ENCODE measurements around the gene DCPS. TPM values are rescaled to one million over a fixed set of nuclear protein-coding genes. Genes with fewer than 3 reads are reported as not detected.

The DCPS gene
- total RNA-seq, 1 donor from 2014 or later = 11.2 TPM

DNA sequence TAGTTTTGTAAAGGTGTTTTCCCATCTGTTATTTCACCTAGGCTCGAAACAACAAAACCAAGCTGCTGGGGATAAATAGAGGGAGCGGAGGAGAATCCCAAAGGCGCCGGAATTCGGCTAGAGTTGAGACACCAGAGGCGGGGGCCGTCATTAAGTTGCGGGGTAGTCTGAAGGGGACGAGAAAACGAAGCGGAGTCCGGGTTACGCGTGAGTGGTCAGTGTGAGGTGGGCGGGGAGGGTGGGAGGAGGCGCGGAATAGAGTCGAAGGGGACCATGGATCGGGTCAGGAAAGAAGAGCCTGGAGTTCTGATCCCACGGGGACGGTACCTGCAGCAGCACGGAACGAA, 35.5 kb upstream of the DCPS start:
- H3K27me3 Mint-ChIP-seq (ENCODE audit: unreplicated experiment) = no peaks in the 10 kb centered on the region

DNA sequence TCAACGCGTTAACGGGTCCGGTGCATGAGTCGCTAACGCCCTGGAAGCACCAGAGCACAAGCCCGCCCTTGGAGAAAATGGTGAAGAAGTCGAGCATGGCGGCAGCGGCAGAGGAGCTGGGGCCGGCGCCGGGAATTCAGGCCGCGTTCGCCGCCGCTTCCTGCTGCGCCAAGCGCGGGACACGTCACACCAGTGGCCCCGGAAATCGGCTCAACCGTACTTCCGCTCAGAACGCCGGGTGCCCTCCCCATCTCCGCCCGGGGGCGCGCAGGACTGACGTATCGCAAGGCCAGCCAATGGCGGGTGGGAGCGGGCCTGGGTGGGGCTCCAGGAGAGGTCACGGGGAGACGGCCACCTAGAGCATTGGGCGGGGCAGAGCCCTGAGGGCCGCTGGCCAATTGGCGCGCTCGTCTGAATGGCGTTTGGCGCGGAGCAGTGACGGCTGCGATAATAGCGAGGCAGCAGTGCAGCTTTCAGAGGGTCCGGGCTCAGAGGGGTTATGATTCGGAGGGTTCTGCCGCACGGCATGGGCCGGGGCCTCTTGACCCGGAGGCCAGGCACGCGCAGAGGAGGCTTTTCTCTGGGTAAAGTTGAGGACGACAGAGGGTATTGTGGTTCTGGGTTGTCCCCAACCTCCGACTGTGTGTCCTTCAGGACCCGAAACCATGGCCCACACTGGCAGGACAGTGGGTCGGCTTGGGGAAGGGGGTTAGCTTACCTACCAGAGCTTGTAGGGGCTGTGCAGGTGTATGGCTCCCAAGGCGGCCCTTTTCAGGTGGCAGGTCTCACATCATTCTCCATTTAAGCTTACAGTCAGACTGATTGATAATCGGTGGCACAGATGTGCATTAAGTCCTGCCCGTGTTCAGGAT, 34.9 kb upstream of the DCPS start, which contains the start of the genes FOXRED1 and SRPRA:
FOXRED1 (plus strand) TSS at position 447 of the 872 bp plus-strand sequence; CDS start at position 500, 53 bp downstream.
SRPRA (minus strand) TSS at position 188 of the 872 bp plus-strand sequence; CDS start at position 97, 91 bp downstream.
- peak; percentile 100 for DNase-seq (ENCODE audit: extremely low spot score, unreplicated experiment)
- Mint-ChIP-seq H3K27me3 (ENCODE audit: unreplicated experiment) (no peaks in the 10 kb centered on the region), H3K27ac (ENCODE audit: unreplicated experiment) (peak within 1 kb of the TSS; percentile 97), H3K4me3 (ENCODE audit: unreplicated experiment) (peak within 1 kb of the TSS; percentile 96), H3K4me1 (ENCODE audit: unreplicated experiment) (peaks cover 22% of the 10 kb centered on the region), H3K9me3 (ENCODE audit: unreplicated experiment) (no peaks in the 10 kb centered on the region), H3K36me3 (ENCODE audit: unreplicated experiment) (peaks cover 30% of the 10 kb centered on the region)
- TF ChIP-seq, protein P1, sequence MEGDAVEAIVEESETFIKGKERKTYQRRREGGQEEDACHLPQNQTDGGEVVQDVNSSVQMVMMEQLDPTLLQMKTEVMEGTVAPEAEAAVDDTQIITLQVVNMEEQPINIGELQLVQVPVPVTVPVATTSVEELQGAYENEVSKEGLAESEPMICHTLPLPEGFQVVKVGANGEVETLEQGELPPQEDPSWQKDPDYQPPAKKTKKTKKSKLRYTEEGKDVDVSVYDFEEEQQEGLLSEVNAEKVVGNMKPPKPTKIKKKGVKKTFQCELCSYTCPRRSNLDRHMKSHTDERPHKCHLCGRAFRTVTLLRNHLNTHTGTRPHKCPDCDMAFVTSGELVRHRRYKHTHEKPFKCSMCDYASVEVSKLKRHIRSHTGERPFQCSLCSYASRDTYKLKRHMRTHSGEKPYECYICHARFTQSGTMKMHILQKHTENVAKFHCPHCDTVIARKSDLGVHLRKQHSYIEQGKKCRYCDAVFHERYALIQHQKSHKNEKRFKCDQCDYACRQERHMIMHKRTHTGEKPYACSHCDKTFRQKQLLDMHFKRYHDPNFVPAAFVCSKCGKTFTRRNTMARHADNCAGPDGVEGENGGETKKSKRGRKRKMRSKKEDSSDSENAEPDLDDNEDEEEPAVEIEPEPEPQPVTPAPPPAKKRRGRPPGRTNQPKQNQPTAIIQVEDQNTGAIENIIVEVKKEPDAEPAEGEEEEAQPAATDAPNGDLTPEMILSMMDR (IDR thresholded peaks at IDR 0.05) = no peak

More for the DNA sequence above, 35.5 kb upstream of the DCPS start:
- H3K9me3 Mint-ChIP-seq (ENCODE audit: unreplicated experiment) = no peaks in the 10 kb centered on the region
- H3K4me1 Mint-ChIP-seq (ENCODE audit: unreplicated experiment) = peaks cover 22% of the 10 kb centered on the region
- DNase-seq (ENCODE audit: extremely low spot score, unreplicated experiment) = no peak
- H3K4me3 Mint-ChIP-seq (ENCODE audit: unreplicated experiment) = peak overlapping the region; percentile 96
- peak overlapping the region; percentile 97 for H3K27ac Mint-ChIP-seq (ENCODE audit: unreplicated experiment)
- peaks cover 32% of the 10 kb centered on the region for H3K36me3 Mint-ChIP-seq (ENCODE audit: unreplicated experiment)
- TF ChIP-seq, protein P1 (IDR thresholded peaks at IDR 0.05) = no peak

DNA sequence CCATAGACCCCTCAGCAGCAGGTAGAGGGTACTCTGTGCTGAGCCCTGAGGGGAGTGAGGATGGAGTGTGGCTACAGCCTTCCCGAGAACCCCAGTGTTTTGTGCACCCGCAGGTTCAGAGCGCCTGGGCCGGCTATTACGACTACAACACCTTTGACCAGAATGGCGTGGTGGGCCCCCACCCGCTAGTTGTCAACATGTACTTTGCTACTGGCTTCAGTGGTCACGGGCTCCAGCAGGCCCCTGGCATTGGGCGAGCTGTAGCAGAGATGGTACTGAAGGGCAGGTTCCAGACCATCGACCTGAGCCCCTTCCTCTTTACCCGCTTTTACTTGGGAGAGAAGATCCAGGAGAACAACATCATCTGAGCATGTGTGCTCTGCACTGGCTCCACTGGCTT, 26.5 kb upstream of the DCPS start:
- Mint-ChIP-seq H3K36me3 (ENCODE audit: unreplicated experiment) (peaks cover 19% of the 10 kb centered on the region), H3K9me3 (ENCODE audit: unreplicated experiment) (no peaks in the 10 kb centered on the region), H3K4me3 (ENCODE audit: unreplicated experiment) (no peak overlapping the region), H3K27me3 (ENCODE audit: unreplicated experiment) (no peaks in the 10 kb centered on the region), H3K27ac (ENCODE audit: unreplicated experiment) (no peak overlapping the region), H3K4me1 (ENCODE audit: unreplicated experiment) (peaks cover 10% of the 10 kb centered on the region)
- no peak for DNase-seq (ENCODE audit: extremely low spot score, unreplicated experiment)
- TF ChIP-seq, protein P1 (IDR thresholded peaks at IDR 0.05) = no peak

DNA sequence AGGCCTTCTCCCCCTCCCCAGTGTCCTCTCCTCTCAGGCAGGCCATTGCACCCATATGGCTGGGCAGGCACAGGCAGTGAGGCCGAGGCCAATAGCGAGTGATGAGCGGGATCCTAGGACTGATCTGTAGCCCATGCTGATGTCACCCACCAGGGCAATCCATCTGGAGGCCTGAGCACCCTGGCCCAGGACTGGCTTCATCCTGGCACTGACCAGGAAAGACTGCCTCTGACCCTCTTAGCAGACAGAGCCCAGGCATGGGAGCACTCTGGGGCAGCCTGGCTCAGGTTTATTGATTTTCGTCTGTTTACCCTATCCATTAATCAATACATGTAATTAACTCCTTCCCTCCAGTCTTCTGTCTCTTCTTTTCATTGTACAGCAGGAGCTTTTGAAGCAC, 26.1 kb upstream of the DCPS start:
- TF ChIP-seq, protein P1 (IDR thresholded peaks at IDR 0.05) = no peak
- Mint-ChIP-seq H3K27ac (ENCODE audit: unreplicated experiment) (no peak overlapping the region), H3K27me3 (ENCODE audit: unreplicated experiment) (no peaks in the 10 kb centered on the region), H3K9me3 (ENCODE audit: unreplicated experiment) (no peaks in the 10 kb centered on the region), H3K36me3 (ENCODE audit: unreplicated experiment) (peaks cover 19% of the 10 kb centered on the region), H3K4me1 (ENCODE audit: unreplicated experiment) (peaks cover 14% of the 10 kb centered on the region), H3K4me3 (ENCODE audit: unreplicated experiment) (no peak overlapping the region)
- no peak for DNase-seq (ENCODE audit: extremely low spot score, unreplicated experiment)

DNA sequence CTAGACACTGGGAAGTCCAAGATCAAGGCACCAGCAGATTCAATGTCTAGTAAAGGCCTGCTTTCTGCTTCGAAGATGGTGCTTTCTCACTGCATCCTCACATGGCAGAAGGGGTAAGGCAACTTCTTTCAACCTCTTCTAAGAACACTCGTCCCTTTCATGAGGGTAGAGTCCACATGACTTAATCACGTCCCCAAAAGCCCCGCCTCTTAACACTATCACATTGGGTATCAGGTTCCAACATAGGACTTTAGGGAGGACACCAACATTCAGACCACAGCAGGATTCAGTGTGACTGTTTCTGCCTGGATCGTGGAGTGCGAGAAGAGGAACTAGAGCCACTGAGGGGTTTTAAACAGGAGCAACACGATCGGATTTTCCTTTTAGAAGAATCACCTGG, 24.7 kb upstream of the DCPS start:
- no peaks in the 10 kb centered on the region for H3K9me3 Mint-ChIP-seq (ENCODE audit: unreplicated experiment)
- H3K27me3 Mint-ChIP-seq (ENCODE audit: unreplicated experiment) = no peaks in the 10 kb centered on the region
- TF ChIP-seq, protein P1 (IDR thresholded peaks at IDR 0.05) = no peak
- H3K27ac Mint-ChIP-seq (ENCODE audit: unreplicated experiment) = no peak overlapping the region
- peaks cover 18% of the 10 kb centered on the region for H3K4me1 Mint-ChIP-seq (ENCODE audit: unreplicated experiment)
- DNase-seq (ENCODE audit: extremely low spot score, unreplicated experiment) = no peak
- H3K36me3 Mint-ChIP-seq (ENCODE audit: unreplicated experiment) = peaks cover 14% of the 10 kb centered on the region
- no peak overlapping the region for H3K4me3 Mint-ChIP-seq (ENCODE audit: unreplicated experiment)
